C1 segment of cervical spinal cord (tissue), 14 donors: ENCODE data around the gene S100A1.
"Not testable (repeated sequence)": the region's sequence is repeated elsewhere in the genome, so short reads cannot be mapped to it uniquely, and the experiment has no call there.

Source experiments
- DNase-seq, 14 donors: peaks; one replicate each; lab custom pipeline; 2025; lab: John Stamatoyannopoulos, UW

The S100A1 gene

DNA sequence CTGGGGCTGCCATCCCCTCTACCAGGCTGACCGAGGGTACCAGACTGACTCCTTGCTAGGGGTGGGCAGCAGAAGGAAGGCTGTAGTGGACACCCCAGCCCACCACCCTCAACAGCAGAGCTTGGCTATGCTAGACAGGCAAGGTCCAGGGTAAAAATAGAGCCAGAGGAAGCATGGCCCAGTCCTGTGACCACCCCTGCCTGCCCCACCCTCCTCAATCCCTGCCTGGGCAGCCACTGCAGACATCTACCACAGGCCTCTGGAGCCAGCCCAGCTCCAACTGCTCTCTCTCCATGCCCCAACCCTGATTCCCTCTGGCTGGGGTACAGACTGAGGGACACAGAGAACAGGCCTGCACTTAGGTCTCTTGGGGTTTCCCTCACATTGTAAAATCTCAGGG lies 1.7 kb downstream of the S100A1 start:
- DNase-seq = peak in 10 of 14 donors; percentile 18 to 60 (median 38)

DNA sequence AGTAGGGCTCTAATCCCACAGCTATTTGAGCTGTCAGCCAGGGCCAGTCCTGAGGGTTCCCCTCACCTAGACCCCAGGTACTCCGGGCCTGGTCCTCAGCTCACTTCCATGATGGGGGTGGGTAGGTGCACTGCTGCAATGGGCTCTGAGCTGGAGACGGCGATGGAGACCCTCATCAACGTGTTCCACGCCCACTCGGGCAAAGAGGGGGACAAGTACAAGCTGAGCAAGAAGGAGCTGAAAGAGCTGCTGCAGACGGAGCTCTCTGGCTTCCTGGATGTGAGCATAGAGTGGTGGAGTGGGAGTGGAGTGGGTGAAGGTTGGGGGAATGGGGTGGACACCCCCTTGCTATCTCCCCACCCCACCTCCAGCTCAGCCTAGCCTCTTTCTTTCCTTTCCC lies 2.1 kb downstream of the S100A1 start:
- DNase-seq = peak in 1 of 14 donors; percentile 47

DNA sequence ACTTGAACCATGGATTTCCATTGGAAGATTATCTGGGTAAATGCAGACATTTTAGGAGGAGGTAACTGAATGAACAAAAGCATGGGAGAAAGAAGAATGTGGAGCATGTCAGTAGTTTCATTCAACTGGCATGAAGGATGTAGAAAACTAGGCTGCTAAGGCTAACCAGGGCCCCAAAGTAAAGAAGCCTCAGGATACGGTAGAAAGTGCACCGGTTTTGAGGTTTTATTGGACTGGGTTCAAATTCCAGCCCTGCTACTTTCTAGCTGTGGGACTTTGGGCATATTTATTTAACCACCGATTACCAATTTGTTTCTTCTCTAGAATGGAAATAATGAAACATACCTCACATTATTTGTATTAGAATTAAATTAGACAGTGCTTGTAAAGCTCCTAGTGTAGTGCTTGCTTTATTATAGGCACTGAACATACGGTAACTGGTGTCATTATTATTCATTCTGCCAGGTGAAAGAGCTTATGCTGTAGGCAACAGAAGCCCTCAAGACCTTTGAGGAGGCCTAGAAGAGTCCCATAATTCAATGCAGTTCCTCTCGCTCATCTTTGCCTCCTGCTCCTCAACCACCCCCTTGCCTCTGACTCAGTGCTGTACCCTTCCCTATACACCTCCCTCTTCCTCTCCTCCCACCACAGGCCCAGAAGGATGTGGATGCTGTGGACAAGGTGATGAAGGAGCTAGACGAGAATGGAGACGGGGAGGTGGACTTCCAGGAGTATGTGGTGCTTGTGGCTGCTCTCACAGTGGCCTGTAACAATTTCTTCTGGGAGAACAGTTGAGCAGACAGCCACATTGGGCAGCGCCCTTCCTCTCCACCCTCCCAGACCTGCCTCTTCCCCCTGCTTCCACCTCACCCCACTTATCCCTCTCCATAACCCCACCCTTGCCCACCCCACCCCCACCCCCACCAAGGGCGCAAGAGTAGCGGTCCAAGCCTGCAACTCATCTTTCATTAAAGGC lies 3.1 kb downstream of the S100A1 start:
- no peak for DNase-seq

DNA sequence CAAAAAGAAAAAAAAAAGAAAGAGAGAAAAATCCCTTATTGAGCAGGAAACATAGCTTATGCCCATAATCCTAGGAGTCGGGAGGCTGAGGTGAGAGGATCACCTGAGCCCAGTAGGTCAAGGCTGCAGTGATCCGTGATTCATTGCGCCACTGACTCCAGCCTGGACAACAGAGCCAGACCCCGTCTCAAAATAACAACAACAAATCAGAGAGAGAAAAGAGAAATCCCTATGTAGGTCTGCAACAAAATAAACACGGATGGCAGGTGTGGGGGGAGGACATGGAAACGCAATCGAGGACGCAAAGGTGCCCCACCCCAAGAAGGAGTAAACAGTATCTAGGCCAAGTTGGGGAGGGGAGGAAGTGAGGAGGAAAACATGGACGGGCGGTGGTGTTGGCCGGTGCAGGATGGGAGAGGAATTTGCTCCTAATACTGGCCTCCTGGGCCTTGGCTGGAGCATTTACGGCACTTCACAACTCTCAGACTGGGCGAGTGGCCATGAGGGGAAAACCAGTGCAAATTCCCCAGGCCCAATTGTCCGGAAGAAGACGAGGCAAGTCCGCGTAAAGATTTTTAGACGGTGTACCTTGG lies 5.0 kb downstream of the S100A1 start:
- DNase-seq = no peak

DNA sequence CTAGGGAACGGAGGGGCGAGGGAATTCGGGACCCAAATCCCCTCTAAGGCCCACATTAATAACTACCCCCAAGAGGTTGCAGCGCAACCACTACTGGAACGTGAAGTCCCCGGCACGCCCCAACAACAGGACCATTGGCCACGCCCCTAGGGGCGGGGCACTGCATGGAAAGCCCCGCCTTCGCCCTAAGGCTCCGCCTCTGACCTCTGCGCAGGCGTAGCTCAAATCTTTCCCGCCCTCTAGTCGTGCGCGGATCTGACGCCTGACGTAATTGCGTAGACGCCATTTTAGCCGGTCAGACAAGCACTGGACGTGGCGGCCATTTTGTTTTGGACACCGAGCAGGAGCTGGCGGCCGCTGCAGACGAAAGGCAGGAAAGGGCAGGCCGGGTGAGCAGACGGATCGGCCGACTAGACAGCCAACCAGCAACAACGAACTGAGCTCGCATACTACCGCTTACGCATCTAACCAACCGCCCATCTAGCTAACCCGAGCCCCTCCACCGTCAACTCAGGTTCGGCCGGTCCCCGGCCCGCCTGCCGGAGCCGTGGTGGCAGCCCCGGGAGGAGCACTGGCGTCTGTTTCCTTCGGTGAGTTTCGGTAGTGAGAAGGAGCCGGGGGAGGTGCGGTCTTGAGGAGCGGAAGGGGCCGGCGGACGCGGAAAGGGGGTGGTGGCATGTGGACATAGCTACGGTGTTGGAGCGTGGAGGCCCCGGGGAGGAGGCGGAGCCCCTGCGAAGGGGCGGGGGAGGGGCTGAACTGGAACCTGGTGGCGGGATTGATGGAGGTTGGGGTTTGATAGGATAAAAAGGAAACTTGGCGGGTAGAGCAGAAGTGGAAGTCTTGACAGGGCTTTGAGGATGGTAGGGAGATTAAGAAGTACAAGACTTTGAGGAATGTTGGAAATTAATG lies 5.8 kb downstream of the S100A1 start, which contains the start of gene CHTOP:
Gene CHTOP, plus strand, starts transcription at position 313 of the 912 bp plus-strand sequence. CDS start 2,523 bp downstream, outside the sequence.
- DNase-seq = peak; percentile 68 to 98 (median 96)

DNA sequence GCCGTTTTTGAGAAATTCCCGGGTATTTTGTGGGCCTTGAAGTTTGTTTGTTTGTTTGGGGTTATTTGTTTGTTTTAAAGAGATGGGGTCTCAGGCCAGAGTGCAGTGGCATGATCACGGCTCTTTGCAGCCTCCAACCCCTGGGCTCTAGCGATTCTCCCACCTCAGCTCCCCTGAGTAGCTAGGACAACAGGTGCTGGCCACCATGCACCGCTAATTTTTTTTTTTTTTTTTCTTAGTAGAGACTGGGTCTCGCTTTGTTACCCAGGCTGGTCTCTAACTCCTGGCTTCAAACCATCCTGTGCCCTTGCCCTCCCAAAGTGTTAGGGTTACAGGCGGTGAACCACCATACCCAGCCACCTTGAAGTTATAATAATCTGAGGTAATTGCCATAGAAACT lies 7.6 kb downstream of the S100A1 start:
- DNase-seq = no peak

DNA sequence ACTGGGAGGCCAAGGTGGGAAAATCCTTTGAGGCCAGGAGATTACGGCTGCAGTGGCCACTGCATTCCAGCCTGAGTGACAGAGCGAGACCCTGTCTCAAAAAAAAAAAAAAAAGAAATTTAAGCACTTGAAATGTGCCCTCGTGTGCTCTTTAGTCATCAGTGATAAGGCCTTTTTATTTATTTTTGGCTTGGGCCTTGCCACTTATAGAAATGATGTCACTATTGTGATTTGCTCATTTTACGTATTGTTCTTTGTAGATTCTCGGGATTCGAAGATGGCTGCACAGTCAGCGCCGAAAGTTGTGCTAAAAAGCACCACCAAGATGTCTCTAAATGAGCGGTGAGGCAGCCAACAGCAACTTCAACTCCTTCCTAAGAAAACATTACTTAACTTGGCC lies 8.1 kb downstream of the S100A1 start:
- no peak for DNase-seq

DNA sequence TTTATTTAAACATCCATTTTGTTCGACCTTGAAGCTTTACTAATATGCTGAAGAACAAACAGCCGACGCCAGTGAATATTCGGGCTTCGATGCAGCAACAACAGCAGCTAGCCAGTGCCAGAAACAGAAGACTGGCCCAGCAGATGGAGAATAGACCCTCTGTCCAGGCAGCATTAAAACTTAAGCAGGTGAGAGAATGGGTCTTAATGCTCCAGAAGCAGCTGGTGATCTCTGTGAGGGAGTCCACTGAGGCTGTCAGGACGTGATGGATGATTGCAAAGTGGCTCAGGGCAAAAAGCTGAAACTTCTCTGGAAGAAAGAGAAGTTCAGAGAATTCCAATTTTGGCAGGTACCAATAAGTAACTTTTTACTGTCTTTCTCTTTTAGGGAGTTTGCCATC lies 10.0 kb downstream of the S100A1 start:
- DNase-seq = no peak

DNA sequence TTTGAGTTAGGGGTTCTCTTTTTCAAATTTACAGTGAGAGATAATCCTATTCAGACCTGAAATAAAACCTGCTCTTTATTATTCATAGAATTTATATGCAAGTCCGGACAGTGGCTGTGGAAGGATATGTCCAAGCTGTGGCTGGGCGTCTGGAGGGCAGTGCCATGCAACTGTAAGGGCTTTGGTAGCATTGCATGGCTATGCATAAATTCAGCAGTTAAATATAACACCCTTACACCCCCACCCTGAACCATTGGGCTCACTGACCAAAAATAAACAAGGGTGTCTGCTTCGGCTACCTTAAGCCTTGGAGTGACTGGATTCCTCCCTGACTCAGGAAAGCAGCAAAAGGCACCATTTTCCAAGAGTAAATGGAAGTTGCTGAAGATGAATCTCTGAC lies 11.0 kb downstream of the S100A1 start:
- DNase-seq = no peak

DNA sequence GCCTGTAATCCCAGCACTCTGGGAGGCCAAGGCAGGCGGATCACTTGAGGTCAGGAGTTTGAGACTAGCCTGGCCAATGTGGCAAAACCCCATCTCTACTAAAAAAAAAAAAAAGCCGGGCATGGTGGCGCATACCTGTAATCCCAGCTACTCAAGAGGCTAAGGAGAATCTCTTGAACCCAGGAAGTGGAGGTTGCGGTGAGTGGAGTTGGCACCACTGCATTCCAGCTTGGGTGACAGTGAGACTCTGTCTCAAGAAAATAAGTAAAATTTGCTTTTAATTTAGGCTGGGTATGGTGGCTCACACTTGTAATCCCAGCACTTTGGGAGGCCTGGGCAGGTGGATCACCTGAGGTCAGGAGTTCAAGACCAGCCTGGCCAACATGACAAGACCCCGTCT lies 12.0 kb downstream of the S100A1 start:
- DNase-seq = not testable (repeated sequence)

DNA sequence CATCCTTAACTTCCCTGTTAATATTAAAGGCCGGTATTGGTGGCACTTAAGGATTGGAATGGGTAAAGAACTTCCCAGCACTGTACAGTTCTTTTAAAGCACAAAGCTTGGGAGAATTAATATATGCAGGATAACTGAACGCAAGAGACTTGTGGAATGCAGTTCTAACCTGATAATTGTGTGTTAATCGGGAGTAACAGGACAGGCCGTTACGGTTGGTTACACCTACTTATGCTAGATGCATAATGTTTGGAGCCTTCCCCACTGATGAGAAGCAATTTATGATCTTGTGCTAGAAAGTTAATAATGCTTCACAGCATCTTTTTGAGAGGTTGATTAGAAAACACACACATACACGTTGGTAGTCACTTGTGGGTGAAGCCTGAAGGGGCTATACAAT lies 12.6 kb downstream of the S100A1 start:
- no peak for DNase-seq

DNA sequence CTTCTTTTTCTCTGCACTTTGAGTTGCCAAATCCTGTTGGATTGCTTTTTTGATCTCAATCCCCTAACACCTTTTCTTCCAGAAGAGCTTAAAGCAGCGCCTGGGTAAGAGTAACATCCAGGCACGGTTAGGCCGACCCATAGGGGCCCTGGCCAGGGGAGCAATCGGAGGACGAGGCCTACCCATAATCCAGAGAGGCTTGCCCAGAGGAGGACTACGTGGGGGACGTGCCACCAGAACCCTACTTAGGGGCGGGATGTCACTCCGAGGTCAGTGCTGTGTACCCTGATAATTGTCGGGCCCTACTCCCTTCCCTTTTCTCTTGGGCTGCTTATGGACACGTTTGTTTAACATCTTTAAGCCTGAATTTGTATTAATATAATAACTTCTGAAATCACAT lies 13.9 kb downstream of the S100A1 start:
- DNase-seq = no peak

DNA sequence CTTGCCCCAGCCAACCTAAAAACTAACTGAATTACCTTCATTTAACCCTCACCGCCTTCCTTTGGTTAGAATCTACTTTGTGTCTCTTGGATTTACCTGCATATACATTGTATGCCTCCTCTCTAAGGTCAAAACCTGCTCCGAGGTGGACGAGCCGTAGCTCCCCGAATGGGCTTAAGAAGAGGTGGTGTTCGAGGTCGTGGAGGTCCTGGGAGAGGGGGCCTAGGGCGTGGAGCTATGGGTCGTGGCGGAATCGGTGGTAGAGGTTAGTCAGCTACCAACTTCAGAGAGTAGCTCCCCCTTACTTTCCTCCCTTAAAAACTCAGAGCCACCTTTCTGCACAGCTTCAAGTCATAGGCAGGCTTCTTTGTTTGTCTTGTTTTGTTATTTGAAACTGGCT lies 14.9 kb downstream of the S100A1 start:
- no peak for DNase-seq

DNA sequence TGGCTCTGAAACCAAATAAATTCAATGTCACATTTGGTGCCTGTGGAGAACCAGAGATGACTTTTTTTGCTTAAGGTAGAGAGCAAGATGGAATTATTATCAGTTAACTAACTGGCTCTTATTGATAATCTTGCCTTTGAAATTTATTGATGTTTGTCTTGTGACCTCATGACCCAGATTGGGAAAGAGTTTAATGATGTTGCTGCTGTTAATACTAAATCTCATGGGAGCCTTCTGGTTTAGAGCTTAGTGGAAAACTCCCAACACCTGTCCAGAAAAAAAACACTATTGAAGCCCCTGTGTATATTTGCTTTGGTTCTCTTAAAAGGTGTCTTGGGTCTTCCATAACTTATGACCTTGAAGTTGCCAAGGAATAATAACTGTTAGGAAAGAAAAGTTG lies 15.6 kb downstream of the S100A1 start:
- DNase-seq = no peak

DNA sequence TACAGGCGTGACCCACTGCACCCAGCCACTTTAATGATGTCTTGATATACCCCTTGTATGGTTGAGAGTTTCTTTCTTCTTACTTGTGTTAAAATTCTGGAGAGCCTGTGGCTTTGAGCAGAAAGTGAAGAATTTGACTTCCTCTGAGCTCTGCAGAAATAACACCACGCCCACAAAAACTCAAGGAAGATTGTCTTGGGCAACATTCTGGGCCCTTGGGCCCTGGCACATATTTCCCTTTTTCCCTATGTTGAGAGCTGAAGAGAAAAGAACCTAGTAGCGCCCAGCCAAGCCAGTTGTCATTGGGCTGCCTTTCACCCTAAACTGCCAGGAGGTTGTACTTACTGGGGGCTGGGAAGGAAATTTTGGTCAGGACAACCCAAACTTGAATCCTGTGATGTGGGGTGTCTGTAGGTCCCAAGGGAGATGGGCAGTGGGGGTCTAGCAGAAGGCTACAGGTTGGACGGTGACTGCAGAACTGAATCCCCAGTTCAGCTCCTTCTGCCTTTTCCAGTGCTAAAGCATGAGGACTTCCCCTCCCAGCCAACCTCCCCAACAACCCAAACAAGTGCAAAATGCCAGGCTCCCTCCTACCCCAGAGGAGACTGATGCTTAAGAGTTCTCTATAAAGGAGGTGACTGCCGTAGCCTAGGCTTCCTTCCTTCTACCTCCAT lies 18.6 kb downstream of the S100A1 start:
- DNase-seq = no peak

DNA sequence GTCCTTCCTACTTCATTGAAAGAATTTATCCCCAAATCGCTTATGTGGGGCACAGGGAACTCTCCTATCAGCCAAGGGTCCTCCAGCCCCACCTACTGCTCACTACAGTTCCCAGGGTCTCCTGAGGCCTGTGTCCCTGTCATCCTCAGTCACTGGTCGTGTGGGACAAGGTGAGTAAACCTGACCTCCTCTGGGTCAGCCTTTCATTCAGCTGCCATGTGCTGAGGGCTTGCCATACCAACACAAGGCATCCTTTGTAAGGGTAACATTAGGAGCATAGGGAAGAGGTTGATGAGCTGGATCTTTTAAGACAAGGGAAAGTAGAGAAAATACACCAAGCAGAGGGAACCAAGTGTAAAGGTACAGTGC lies 19.1 kb downstream of the S100A1 start:
- DNase-seq = no peak

DNA sequence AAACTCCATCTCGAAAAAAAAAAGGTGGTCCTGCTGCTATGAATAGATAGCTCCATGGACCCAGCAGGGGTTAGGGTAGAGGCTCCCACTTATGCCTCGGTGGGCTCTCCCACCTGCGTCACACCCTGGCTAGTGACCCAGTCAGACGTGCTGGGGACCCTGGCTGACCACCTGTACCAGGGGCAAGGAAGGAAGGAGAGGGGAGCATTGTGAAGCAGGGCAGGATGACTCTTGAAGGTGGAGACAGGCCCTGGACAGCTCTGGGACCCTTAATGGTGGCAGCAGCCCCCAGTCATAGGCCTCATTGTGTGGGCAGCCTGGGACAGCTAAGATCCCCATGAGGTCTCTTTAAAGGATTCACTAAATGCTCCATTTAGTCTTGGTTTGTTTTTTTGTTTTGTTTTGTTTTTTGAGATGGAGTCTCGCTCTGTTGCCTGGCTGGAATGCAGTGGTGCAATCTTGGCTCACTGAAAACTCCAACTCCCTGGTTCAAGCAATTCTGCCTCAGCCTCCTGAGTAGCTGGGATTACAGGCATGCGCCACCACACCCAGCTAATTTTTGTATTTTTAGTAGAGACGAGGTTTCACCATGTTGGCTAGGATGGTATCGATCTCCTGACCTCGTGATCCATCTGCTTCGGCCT lies 19.9 kb downstream of the S100A1 start:
- DNase-seq = no peak

DNA sequence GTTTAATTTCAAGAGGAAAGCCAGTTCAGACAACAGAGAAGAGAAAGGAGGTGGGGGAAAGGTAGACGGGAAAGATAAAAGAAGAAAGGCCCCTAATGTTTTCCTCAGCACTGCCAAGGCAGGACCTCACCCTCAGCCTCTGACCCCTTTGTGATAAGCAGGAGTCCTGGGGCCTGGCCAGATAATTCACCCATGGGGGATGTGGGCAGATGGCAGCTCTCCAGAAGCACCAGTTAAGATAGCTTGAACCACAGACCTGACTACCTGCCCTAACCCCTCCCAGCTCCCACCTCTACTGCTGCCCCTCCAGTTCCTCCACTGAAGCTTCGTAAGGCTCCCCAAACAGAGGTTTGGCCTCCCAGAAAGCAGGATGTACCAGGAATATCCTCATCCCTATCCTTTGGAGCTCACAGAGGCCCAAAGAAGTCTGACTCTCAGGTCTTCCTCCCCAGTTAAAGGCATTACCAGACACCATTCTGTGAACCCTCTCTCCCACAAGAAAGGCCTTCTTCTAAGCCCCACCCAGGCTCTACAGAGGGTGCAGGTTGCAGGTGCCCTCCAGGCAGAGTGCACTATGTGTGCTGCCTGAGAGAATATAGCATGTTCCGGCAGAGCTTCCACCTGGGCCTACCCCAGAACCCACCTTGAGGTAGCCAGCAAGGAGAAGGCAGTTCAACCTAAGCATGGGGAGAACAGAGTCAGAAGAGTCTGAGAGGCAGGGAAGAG lies 21.1 kb downstream of the S100A1 start:
- DNase-seq = no peak

DNA sequence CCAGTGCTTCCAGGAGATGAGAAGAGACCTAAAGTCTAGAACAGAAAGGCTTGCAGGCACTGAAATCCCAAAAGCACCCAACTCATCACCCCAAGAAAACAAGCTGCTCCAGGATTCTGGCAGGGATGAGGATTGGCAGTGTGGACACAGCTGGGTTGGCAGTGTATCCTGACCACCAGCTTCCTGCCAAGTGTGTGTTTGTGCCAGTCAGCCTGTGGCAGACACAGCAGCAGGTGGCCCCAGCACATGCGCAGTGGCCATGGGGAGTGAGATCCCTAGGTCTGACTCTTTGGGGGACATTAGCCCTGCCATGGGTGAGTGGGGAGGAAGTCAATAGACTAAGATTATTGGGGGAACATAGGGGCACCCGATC lies 21.6 kb downstream of the S100A1 start:
- peak in 12 of 14 donors; percentile 14 to 81 (median 66) for DNase-seq

DNA sequence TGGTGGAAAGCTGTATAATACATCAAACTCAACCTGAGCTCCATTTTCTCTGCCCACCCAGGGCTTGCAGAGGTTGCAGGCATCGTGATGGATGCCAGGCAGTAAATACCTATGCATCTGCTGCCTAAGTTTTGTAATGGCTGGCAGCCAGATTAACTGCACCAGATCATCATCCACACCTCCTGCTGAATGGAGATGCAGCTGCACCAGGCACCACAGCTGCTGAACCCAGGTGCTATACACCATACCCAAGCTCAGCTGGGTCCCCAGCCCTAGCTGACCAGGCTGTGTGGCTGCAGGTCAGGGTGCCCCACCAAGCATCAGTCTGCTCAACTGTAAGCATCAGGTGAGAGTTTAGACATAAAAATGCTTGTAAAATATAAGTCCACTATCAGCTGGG lies 23.5 kb downstream of the S100A1 start:
- no peak for DNase-seq
